Skin of body (tissue), 2 donors: Measurements from ENCODE around the gene USP35. TPM values are rescaled to one million over a fixed set of nuclear protein-coding genes. Genes with fewer than 3 reads are reported as not detected.
"Not testable (repeated sequence)": the region's sequence is repeated elsewhere in the genome, so short reads cannot be mapped to it uniquely, and the experiment has no call there.

ENCODE experiments used
- DNase-seq: peaks from one replicate; lab custom pipeline; 2025; lab: John Stamatoyannopoulos, UW
- total RNA-seq: library from RNA; depleted of rRNA; stranded (reverse); fragments of >200 nt; gene quantifications from one replicate; pipeline ENCODE4 v1.2.3, GENCODE V29; 2014

Gene USP35
- total RNA-seq, 1 donor from 2014 or later, result 3.3 TPM

DNA sequence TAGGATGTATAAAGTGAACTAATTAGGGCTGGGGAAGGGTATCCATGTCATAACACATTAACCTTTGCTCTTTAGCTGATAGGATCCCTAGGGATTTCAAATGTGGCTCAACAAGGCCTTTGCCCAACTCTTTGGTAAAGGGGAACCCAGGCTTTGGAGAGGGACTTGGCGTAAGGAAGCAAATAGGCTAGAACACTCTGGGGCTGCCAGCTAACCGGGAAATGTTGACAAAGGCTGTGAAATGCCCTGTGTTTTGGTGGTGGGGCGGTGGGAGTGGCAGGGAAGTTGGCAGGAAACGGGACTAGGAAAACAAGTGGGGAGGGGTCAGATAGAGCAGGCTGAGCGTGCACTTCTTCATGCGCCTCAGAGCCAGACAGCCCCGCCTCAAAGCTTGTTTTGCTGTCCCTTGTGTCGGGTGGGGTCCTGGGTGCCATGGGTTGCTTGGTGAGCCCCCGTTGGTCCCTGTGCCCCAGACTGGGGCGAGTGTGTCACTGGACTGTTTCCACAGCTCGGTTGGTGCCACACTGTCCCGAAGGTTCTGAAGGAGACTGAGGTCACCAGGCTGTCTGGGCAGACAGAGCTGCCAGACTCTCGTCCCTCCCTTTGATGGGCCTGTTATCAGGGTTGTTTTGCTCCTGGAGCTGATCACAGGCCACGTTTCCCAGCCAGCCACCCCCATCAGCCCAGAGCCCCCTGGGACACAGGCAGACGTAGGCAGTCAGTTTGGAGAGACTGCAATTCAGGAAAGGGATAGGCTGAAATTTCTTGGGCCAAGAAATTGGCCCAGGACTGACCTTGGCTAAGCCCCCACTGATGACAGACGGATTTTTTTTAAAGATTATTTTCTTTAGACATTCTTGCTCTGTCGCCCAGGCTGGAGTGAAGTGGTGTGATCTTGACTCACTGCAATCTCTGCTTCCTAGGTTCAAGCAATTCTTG, 19.9 kb upstream of the USP35 start:
- peak; percentile 47 for DNase-seq

DNA sequence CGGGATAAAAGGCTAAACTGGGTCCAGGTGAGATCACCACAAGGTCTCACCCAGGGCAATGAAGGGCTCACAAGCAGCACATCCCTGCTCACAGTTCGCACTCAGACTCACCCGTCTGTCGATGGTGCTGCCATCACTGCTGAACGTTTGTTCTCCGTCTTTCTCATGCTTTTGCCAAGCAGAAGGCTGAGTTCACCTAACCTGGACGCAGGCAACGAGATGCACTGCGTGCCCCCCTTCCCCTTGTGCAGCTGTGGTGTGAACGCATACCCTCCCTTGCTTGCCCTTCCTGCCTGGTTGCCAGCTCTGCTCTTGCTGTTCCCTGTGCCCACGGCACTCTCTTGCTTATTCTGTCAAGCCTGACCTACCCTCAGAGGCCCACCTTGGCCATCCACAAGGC, 18.3 kb upstream of the USP35 start:
- no peak for DNase-seq

GRCh38 chr11:78170874-78171549, 17.7 kb upstream of the USP35 start:
- DNase-seq, result no peak

DNA sequence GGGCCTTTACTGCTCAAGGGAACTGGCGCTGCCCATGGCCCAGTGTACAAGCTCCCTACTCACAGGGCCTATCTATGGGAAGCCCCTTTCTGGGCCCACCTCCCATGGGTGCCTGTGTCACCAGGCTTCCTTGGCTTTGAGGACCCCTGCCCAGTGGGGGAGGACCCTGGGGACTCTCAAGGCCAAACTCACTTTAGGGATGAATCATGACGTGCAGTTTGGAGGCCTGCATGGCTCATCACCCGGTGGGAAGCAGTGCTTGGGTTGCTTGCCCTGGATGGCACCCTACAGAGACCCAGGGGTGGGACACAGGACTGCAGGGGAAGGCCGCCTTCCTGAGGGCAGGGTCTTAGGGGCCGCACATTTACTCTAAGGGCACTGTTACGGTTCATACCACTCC, 16.8 kb upstream of the USP35 start:
- DNase-seq, result no peak

DNA sequence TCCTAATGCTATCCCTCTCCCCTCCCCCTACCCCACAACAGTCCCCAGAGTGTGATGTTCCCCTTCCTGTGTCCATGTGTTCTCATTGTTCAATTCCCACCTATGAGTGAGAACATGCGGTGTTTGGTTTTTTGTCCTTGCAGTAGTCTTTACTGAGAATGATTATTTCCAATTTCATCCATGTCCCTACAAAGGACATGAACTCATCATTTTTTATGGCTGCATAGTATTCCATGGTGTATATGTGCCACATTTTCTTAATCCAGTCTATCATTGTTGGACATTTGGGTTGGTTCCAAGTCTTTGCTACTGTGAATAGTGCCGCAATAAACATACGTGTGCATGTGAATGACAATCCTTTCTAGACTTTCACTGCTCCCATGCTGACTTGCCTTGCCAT, 12.9 kb upstream of the USP35 start:
- not testable (repeated sequence) for DNase-seq

GRCh38 chr11:78176605-78177141, 12.0 kb upstream of the USP35 start:
- no peak for DNase-seq

- DNase-seq, result no peak
Measured at GRCh38 chr11:78177216-78177615, 11.5 kb upstream of the USP35 start.

DNA sequence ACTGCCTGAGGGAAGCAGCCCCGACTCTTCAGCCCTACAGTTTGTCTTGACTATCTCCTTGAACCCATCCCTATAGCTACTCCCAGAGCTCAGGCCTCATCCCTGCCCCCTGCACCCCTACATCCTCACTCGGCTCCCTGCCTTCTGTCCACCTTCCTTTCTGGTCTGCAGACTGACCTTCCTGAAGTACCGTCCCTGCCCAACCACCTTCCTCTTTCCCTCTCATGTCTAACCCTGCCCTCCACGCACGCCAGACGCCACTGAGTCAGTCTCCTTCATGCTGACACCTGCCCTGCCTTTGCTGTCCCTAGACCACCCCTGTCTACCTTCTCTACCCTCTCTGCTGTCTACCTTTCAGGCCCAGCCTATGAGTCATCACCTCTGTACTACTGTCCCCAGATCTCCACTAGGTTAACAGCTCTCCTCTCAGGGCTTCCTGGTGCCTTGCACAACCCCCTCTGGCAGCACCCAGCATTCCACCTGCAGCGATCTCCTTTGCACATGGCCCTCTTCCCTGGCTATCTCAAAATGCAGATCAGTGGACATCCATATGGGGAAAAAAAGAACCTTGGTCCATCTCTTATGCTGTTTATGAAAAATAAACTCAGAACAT, 9.2 kb upstream of the USP35 start:
- DNase-seq, result no peak

DNA sequence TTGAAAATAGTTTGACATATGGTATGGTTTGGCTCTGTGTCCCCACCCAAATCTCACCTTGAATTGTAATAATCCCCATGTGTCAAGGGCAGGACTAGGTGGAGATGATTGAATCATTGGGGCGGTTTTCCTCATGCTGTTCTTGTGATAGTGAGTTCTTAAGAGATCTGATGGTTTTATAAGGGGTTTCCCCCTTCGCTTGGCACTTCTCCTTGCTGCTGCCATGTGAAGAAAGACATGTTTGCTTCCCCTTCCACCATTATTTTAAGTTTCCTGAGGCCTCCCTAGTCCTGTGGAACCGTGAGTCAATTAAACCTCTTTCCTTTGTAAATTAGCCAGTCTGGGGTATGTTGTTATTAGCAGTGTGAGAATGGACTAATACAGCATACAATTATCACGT, 8.0 kb upstream of the USP35 start:
- no peak for DNase-seq

GRCh38 chr11:78181185-78181584, 7.5 kb upstream of the USP35 start:
- peak; percentile 38 for DNase-seq

GRCh38 chr11:78187366-78188285, 1.1 kb upstream of the USP35 start:
- DNase-seq, result no peak

DNA sequence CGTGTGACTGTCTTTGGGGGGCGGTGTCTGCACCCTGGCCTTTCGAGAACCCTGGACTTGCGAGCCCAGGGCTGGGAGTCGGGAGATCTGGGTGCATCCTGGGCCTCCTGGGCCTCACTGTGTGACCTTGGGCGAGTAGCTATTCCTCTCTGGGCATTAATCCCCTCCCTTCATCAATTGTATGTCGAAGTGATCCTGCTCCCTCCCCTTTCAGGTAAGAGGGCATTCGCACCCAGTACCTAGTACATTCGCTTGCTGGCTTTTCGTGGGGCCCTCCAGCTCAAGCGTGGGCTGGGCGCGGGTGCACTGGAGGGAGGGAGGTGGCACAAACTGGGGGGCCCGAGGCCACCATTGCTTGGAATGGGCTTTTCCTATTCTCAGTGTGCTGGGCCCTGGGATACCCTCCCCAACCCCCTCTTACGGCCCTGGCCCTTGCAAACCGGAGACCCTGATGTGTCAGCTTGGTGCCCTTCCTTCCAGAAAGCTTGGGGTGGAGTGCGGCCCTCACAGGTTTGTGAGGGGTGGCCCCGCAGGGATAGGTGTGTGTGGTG, 530 bp downstream of the USP35 start:
- DNase-seq, result no peak

- no peak for DNase-seq
Measured at GRCh38 chr11:78189851-78190250, 1.1 kb downstream of the USP35 start.

DNA sequence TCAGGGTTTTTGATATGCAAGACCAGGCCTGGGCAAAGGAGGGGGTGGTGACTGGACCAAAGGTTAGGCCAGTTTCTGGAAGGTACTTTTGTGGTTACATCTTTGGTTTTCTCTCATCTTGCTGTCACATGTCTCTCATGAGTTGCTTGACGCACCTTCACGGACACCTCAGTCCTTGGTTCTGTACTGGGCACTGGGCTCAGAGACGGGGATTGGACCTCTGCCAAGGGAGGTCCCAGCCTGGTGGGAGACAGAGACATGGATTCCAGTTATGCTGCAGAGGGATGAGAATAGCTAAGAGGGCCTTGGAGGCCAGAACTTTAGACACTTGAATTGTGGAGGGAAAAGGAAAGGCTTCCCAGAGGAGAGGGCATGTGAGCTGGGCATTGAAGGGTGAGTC, 1.7 kb downstream of the USP35 start:
- DNase-seq, result no peak

GRCh38 chr11:78190871-78191538, 2.3 kb downstream of the USP35 start:
- DNase-seq, result no peak

DNA sequence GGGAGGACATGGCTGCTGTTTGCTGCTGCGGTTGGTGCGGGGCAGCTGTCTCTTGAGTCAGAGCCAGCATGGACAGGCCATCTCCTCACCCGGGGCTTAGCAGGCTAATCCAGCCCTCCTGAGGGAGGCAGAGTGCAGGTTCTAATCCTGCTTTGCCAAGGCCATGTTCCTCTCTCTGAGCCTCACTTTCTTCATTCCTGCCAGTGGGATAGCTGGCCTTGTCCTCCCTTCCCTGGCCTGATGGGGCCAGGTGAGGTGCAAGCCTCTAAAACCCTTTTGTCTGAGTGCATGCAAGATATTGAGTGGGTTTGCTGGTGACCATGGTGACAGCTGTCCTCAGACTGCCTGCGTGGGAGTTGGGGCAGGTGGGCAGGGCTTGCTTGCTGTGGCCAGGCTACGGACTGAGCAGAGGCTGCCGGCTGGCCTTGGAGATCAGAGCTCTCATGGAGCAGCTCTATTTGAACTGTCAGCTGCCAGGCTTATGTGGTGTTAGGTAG, 3.6 kb downstream of the USP35 start:
- DNase-seq, result no peak

DNA sequence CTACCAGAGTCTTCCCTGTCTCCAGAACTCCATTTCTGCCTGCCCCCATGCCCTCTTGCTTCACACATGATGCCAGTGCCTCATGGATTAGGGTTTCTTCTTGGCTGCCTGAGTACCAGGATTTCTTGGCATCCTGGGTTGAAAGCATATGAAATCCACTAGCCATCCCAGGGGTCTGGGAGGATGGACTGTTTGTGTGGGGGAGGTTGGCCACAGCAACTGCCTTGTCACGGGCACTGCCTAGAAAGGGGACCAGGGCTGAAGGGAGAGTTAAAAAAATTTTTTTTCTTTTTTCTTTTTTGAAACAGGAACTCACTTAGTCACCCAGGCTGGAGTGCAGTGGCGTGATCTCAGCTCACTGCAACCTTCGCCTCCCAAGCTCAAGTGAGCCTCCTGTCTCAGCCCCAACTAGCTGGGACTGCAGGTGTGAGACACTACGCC, 4.2 kb downstream of the USP35 start:
- DNase-seq, result no peak

GRCh38 chr11:78193806-78194205, 5.1 kb downstream of the USP35 start:
- no peak for DNase-seq

DNA sequence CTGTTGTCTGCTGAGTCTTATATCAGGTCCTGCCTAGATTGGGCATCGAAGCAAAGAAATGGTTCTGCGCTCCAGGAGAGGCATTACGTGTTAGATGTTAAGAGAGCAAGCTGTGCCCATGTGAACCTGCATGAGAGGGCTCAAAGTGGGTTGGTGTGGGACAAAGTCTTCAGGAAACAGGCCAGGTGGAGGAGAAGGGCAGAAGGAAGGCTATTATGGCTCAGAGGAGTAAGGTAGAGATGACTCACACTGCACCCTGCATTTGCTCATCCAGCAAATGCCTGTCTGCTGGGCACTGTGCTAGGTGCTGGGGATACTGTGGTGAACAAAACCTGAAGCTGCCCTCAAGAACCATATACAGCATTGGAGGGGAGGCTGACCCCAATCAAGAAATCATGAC, 5.8 kb downstream of the USP35 start:
- no peak for DNase-seq
